Measurements from ENCODE around the gene RIPOR3. TPM values are rescaled to one million over a fixed set of nuclear protein-coding genes. Genes with fewer than 3 reads are reported as not detected.
A peak's percentile ranks its signal among the peaks of the same experiment; 100 is the strongest.

RIPOR3 gene
- total and polyA plus RNA-seq, 9 of the 15 experiments (the other 6 are each of a cell fraction or from before 2014, with no cell fraction given) = 3.3 to 62.7 (median 21.4) TPM

GRCh38 chr20:50675671-50676376 lies 15.5 kb downstream of the RIPOR3 start:
- in situ Hi-C loops (cut with MboI) = no loop called here
- peaks cover 12% of the 10 kb centered on the region for H3K9me1 ChIP-seq (ENCODE audit: control insufficient read depth, insufficient read depth, low read length)
- no peaks in the 10 kb centered on the region for H3K27me3 ChIP-seq (ENCODE audit: control insufficient read depth in 2 of 2, insufficient read depth in 2 of 2, low read length in 2 of 2)
- ChIA-PET POLR2A (interaction anchor here (0.6 to 1.1 kb wide), 3 partner anchors 15 to 240 kb away, joined by 3 to 4 read pairs (median 4); partner anchors contain the start of gene RIPOR3), CTCF (ENCODE audit: low intra/inter-chr PET ratio) (no interaction called here)
- 0 out of 3 replicates have a peak, but pooled peaks have one; percentile 10 for ATAC-seq
- TF ChIP-seq, protein P1, sequence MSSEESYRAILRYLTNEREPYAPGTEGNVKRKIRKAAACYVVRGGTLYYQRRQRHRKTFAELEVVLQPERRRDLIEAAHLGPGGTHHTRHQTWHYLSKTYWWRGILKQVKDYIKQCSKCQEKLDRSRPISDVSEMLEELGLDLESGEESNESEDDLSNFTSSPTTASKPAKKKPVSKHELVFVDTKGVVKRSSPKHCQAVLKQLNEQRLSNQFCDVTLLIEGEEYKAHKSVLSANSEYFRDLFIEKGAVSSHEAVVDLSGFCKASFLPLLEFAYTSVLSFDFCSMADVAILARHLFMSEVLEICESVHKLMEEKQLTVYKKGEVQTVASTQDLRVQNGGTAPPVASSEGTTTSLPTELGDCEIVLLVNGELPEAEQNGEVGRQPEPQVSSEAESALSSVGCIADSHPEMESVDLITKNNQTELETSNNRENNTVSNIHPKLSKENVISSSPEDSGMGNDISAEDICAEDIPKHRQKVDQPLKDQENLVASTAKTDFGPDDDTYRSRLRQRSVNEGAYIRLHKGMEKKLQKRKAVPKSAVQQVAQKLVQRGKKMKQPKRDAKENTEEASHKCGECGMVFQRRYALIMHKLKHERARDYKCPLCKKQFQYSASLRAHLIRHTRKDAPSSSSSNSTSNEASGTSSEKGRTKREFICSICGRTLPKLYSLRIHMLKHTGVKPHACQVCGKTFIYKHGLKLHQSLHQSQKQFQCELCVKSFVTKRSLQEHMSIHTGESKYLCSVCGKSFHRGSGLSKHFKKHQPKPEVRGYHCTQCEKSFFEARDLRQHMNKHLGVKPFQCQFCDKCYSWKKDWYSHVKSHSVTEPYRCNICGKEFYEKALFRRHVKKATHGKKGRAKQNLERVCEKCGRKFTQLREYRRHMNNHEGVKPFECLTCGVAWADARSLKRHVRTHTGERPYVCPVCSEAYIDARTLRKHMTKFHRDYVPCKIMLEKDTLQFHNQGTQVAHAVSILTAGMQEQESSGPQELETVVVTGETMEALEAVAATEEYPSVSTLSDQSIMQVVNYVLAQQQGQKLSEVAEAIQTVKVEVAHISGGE (CRISPR knock-in tag; IDR thresholded peaks at IDR 0.05) = peak in 1 of 3 experiments; percentile 52; a peak in 1 of 6 replicates
- TF ChIP-seq RBM39 (optimal IDR thresholded peaks at IDR 0.05; ENCODE audit: low read depth, low read length) (no peak), CREM (IDR thresholded peaks at IDR 0.05; ENCODE audit: low read depth) (0 out of 2 replicates have a peak, but pooled peaks have one; percentile 26), ZNF282 (CRISPR knock-in tag; IDR thresholded peaks at IDR 0.05) (no peak), BACH1 (tag; IDR thresholded peaks at IDR 0.05) (no peak), ESRRA (IDR thresholded peaks at IDR 0.05; ENCODE audit: borderline replicate concordance, low read depth) (peak; percentile 90), ARID1B (IDR thresholded peaks at IDR 0.05) (no peak), CTBP1 (IDR thresholded peaks at IDR 0.05; ENCODE audit: borderline replicate concordance) (peak; percentile 35), RCOR1 (IDR thresholded peaks at IDR 0.05; ENCODE audit: borderline replicate concordance in 1 of 2, low read depth in 2 of 2, low read length in 2 of 2) (0 out of 4 replicates have a peak, but pooled peaks of 1 of the 2 experiments have one; percentile 18), RAD21 (CRISPR knock-in tag; conservative IDR thresholded peaks at IDR 0.05 in 1 of 2, IDR thresholded peaks at IDR 0.05 in 1 of 2) (no peak), ZNF24 (IDR thresholded peaks at IDR 0.05) (0 out of 2 replicates have a peak, but pooled peaks have one; percentile 35)
- peaks cover 50 to 53% of the 10 kb centered on the region in 2 experiments for H3K4me1 ChIP-seq (replicated peaks in 1 of 2; ENCODE audit: control insufficient read depth in 2 of 2, insufficient read depth in 2 of 2, low read length in 2 of 2)
- peaks cover 93% of the 10 kb centered on the region for H3K79me2 ChIP-seq (ENCODE audit: control insufficient read depth, insufficient read depth, low read length)
- H3K27ac ChIP-seq (ENCODE audit: extremely low read depth, low read depth, low read length) = peak overlapping the region; percentile 50; the same call in 1 of the 3 replicates
- H3K36me3 ChIP-seq (ENCODE audit: control insufficient read depth, insufficient read depth, low read length) = peaks cover 44% of the 10 kb centered on the region
- H4K20me1 ChIP-seq (replicated peaks; ENCODE audit: control insufficient read depth, insufficient read depth, low read length) = peaks cover 37% of the 10 kb centered on the region
- peak overlapping the region in 1 of 2 experiments; percentile 83; a peak in 2 of 4 replicates for H3K9ac ChIP-seq (ENCODE audit: insufficient read depth in 1 of 2, low read depth in 2 of 2, low read length in 2 of 2)
- 55% methylated on average over 13 of the region's 13 CpGs for WGBS (ENCODE audit: insufficient coverage, low coverage, missing lambda C conversion rate)
- peak; percentile 84 for FAIRE-seq
- H3K4me3 ChIP-seq = no peak overlapping the region
- BruUV-seq (replicated peaks) = no TSS peak
- intact Hi-C loops (cut with micrococcal nuclease) = no loop called here
- no peak overlapping the region for H2AFZ ChIP-seq (ENCODE audit: low read depth, low read length)
- H3K4me2 ChIP-seq (ENCODE audit: insufficient read depth, low read length) = peak overlapping the region; percentile 10; the same call in 1 of the 2 replicates
- H3K9me3 ChIP-seq (replicated peaks; ENCODE audit: control insufficient read depth, insufficient read depth, low read depth, low read length) = no peaks in the 10 kb centered on the region
- peak in 1 of 4 experiments; percentile 56 for DNase-seq (ENCODE audit: extremely low read depth in 1 of 4, low spot score in 3 of 4)

Data from K562 (cell line).